GM04503 (cell line): ENCODE data around the gene LILRB2.
A peak's percentile ranks its signal among the peaks of the same experiment; 100 is the strongest.
"Not testable (repeated sequence)": the region's sequence is repeated elsewhere in the genome, so short reads cannot be mapped to it uniquely, and the experiment has no call there.

Experiments used
- DNase-seq: peaks from one replicate; pipeline ENCODE4 v3.0.0-alpha.2; 2012; ENCODE audit warnings: low read depth

LILRB2 gene

DNA sequence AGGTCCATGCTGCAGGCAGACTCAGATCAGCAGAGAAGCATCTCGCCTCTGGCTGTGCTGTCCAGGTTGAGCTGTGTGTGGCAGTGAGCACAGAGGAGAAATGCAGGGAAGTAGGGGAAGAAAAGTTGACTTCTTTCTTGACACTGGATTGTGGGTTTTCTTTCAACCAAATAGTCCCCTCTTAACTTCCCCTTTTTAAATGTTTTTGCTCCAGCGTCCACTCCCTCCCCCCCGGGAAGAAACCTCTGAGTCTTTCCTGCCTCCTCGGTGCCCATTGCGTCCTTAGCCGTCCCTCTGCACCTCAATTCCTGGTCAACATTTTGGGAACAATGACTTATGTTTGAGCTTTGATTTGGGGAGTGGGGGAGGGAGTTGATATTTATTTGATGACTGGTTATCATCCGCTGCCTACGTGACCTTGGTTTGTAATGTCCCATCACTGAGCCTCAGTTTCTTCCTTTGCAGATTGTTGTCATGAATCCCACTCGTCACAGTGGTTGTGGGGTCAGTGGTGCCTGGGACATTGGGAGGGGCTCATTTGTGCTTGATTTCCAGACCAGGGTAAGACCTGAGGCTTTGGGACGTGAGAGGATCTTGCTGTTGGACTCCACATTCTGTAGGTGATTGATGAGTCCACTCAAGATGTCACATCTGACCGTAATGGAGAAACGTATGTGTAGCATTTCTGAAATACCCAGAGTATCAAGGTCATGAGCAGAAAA, at the start of gene LILRB2:
LILRB2 (minus strand) TSS at position 104 of the 722 bp plus-strand sequence. CDS start 614 bp downstream, outside the sequence.
- no peak for DNase-seq

- DNase-seq: no peak
Observed at GRCh38 chr19:54329476-54330165, 48.7 kb upstream of the LILRB2 start.

DNA sequence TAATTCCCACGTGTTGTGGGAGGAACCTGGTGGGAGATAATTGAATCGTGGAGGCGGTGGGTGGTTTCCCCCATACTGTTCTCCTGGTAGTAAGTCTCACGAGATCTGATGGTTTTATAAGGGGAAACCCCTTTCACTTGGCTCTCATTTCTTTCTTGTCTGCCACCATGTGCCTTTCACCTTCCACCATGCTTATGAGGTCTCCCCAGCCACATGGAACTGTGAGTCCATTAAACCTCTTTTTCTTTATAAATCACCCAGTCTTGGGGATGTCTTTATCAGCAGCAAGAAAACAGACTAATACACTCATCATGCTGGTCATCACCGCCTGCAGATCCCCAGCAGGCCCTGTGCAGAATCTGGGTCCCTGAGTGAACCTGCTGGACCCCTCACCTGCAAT, 47.9 kb upstream of the LILRB2 start:
- not testable (repeated sequence) for DNase-seq

GRCh38 chr19:54325631-54326030, 44.7 kb upstream of the LILRB2 start:
- DNase-seq: no peak

- DNase-seq: peak; percentile 1
Observed at GRCh38 chr19:54325194-54325621, 44.3 kb upstream of the LILRB2 start.

- DNase-seq: no peak
Observed at GRCh38 chr19:54324071-54324470, 43.2 kb upstream of the LILRB2 start.

DNA sequence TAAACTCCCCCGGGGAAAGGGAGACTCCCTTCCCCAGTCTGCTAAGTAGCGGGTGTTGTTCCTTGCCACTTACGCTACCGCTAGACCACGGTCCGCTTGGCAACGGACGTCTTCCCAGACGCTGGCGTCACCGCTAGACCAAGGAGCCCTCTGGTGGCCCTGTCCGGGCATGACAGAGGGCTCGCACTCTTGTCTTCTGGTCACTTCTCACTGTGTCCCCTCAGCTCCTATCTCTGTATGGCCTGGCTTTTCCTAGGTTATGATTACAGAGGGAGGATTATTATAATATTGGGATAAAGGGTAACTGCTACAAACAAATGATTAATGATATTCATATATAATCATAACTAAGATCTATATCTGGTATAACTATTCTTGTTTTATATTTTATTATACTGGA, 42.0 kb upstream of the LILRB2 start:
- not testable (repeated sequence) for DNase-seq

- not testable (repeated sequence) for DNase-seq
Observed at GRCh38 chr19:54322295-54322694, 41.4 kb upstream of the LILRB2 start.

DNA sequence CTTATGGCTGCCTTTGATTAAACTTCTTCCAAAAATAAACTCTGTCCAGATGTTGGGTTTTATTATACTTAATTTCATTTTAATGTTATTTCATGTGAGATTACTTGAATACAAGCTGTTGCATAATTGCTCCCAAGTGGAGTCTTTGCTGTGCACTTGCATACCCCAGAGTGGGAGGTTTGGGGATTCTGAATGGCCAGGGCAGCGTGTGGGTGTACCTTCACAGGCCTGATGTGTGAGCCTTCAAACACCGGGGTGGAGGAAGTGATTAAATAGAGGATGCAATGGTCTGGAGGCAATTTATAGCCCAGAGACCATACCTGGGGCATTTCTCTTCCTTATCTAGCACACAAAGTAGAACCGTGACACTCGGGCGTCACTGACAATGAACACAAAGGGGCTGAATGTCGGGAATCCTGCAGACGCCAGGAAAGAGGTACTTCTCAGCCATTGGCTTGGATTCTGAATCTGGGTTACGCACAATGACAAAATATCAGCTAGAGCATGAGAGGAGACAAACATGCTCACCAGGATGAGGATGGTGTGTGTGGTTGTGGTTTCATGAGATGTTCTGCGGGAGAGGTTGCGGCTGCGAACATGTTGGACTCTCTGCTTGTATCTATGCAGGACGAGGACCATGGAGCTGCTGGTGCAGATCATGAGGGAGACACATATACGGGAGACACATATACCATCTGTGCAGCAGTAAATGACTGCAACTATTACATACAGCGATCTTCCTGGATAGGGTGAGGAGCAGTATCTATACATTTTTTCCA, 39.2 kb upstream of the LILRB2 start:
- no peak for DNase-seq

GRCh38 chr19:54319049-54319448, 38.1 kb upstream of the LILRB2 start:
- DNase-seq: no peak

DNA sequence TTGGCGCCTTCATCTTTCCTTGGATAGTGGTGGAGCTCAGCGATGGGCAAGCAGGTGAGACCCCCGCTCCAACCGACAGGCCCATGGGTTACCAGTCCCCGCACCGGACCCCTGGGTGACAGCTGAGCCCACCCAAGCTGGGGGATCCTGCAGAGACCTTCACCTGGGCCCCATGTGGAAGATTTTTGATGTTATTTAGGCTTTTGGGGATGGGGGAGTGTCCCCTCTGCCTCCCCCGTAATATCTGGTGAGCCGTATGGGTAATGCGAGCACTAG, 37.0 kb upstream of the LILRB2 start:
- no peak for DNase-seq

DNA sequence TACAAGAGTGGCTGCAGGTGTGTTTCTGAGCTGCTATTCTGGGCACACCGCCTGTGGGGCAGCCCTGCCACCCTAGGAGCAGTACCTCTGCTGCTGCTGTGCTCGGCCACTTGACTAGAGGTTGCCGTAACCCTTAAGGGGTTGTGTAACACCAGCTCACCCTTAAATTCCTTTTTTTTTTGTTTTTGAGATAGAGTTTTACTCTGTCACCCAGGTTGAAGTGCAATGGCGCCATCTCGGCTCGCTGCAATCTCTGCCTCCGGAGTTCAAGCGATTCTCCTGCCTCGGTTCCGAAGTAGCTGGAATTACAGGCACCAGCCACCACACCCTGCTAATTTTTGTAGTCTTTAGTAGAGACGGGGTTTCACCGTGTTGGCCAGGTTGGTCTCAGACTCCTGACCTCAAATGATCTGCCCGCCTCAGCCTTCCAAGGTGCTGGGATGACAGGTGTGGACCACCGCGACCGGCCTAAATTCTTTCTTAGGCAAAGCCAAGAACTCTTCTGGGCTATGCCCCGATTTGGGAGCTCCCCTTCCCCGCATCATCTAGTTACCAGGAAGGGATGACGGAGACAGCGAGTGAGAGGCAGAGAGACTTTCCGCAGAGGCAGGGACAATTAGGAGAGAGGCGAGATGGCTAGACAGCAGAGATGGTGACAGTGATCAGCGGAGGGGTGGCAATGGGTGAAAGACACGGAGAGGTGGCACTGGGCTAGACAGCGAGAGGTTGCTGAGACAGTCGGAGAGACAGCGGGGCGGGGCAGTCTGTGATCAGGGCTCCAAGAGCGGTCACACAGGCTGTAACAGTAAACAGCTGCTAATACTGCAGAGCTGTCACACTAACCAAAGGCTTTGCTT, 36.4 kb upstream of the LILRB2 start:
- no peak for DNase-seq

- DNase-seq: no peak
Observed at GRCh38 chr19:54316746-54317107, 35.8 kb upstream of the LILRB2 start.

DNA sequence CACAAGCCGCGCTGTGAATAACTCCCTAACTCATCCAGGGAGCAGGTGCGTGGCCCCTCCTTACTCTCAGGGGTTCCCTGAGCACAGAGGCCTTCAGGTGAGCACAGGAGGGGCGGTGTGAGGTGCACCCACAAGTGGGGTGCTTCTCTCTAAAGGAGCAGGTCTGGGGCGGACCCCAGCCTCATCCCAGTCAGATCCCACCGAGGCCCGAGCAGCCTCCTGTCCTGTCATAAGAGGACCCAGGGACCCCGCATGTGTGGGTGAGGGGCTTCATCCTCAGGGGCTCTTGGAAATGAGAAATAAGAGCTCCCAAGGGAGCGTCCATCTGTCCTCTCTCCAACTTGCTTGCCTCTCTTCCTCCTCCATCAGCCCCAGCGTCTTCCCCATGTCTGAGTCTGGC, 35.0 kb upstream of the LILRB2 start:
- no peak for DNase-seq

DNA sequence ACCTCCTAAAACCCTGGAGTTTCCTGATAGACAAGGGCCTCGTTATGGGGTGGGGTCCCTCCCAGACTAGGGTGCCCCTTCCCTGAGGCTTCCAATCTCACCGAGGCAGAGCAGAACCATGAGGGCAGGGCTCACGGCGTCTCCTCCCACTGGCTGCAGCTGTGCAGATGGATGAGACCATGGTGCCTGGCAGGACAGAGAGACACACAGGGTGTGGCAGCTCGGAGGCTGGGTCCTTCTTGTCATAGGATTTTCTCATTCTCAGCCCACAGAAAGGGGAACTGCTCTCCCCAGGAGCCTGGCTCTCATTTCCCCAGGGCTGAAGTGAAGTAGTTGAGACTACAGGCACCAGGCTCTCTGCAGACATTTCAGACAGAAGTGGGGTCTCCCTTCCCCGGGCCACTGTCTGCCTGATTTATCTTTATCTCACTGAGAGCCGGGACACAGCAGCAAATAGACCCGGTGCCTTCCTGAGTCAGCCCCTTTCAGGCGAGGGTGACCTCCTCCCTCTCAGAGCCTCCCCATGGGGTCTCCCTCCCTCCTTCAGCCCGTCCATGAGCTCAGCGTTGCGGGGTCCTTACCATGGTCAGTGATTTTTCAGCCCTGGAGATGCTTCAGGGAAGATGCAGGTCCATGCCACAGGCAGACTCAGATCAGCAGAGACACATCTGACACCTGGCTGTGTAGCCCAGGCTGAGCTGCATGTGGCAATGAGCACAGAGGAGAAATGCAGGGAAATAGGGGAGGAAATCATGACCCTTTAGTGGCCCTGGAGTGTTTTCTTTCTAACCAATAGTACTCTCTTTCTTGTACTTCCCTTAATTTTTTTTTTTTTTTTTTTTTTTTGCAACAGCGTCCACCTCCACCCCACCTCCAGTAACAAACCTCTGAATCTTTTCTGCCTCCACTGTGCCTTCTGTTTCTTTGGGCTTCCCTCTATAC, 31.8 kb upstream of the LILRB2 start, which contains the start of gene LILRA5:
LILRA5 (minus strand) TSS at position 731 of the 942 bp plus-strand sequence; CDS start at position 584, 147 bp downstream.
- no peak for DNase-seq

- DNase-seq: no peak
Observed at GRCh38 chr19:54312011-54312410, 31.1 kb upstream of the LILRB2 start.

DNA sequence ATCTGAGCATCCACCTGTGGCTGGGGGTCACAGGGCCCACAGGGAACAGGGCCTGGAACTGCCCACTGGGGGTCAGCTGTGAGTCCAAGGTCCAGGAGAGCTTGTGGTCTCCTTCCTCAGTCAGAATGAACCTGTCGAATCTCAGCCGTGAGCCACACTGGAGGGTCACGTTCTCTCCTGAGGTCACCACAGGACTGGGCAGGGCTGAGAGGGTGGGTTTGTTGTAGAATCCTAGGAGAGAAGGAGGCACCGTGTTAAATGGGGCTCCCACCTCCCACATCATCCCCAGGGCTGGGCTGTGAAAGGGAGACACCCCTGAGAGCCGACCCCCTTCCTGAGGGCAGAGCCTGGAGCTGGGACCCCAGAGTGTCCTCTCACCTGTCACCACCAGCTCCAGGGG, 30.6 kb upstream of the LILRB2 start:
- DNase-seq: no peak

GRCh38 chr19:54310543-54310942, 29.6 kb upstream of the LILRB2 start:
- no peak for DNase-seq

DNA sequence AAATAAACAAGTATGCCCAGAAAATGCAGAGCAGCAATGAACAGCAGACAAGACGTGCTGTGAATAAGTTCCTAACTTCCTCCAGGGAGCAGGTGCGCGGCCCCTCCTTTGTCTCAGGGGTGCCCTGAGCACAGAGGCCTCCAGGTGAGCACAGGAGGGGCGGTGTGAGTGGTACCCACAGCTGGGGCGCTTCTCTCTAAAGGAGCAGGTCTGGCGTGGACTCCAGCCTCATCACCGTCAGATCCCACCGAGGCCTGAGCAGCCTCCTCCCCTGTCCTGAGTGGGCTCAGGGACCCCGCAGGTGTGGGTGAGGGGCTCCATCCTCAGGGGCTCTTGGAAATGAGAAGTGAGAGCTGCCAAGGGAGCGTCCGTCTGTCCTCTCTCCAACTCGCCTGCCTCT, 28.9 kb upstream of the LILRB2 start:
- DNase-seq: no peak

DNA sequence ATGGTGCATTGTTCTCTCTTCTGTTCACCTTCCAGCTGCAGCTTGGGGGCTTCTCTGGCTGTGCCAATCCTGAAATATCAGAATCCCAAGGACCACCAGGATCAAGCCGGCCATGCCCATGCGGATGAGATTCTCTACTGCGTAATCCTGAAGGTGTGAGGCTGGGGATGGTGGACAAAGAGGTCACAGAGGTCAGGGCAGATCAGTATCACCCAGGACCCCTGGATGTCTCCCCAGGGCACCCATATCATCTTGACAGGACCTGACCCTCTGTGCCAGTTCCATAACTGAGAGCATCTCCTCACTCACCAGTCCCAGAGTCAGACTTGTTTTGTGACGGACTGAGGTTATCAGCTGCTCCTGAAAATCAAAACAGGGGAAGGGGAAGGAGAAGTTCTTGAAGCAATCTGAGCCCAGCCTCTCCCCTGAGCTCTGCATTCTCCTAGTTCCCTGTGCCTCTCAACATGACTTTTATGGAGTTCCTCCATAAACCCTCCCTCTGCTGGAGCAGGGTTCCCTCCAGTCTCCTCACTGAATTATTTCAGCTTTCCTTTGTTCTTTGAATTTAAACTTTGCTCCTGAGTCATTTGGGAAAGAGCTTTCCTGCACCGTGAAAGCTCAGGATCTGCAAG, 26.6 kb upstream of the LILRB2 start:
- DNase-seq: no peak
